K562 (cell line): ENCODE results near the gene FAM124A.

ENCODE experiments used
- ATF3 ChIP-seq, 2 experiments: fragments of 450-650 bp in 1 of 2; sonication (generic) in 1 of 2; formaldehyde crosslinking in 1 of 2; IDR thresholded peaks in 1 of 2; conservative IDR thresholded peaks in 1 of 2; 2 replicates each; pipeline versions ENCODE4 v1.6.1 to v1.8.1; 2016 to 2023; ENCODE audit warnings: mild to moderate bottlenecking in 2 of 2, moderate library complexity in 2 of 2, inconsistent platforms in 1 of 2, missing genetic modification reagents in 1 of 2
- CHD2 ChIP-seq: IDR thresholded peaks from 2 replicates; pipeline ENCODE4 v1.6.1; 2011; ENCODE audit warnings: low read depth, low read length
- GTF3C2 ChIP-seq: IDR thresholded peaks from 3 replicates; pipeline ENCODE4 v1.6.1; 2011; ENCODE audit warnings: borderline replicate concordance, mild to moderate bottlenecking, moderate library complexity; ENCODE audit not compliant: insufficient read length; ENCODE audit errors: extremely low read depth
- IRF2 ChIP-seq: sonication (generic); formaldehyde crosslinking; IDR thresholded peaks from 2 replicates; pipeline ENCODE4 v1.8.1; 2022; ENCODE audit warnings: mild to moderate bottlenecking, missing genetic modification reagents
- JUN ChIP-seq, 2 experiments: sonication (generic) in 1 of 2; formaldehyde crosslinking in 1 of 2; IDR thresholded peaks; 2 replicates each; pipeline versions ENCODE4 v1.6.1 to v1.8.0; 2012 to 2022; ENCODE audit warnings: borderline replicate concordance in 2 of 2, mild to moderate bottlenecking in 2 of 2, improper control_type of control experiment in 1 of 2, low read depth in 1 of 2, low read length in 1 of 2, missing genetic modification reagents in 1 of 2
- POLR2G ChIP-seq: fragments of 200-400 bp; formaldehyde crosslinking; IDR thresholded peaks from 2 replicates; pipeline ENCODE4 v1.6.1; 2017; ENCODE audit warnings: low read depth, mild to moderate bottlenecking, antibody characterized with exemption, low read length, moderate library complexity
- SP1 ChIP-seq: sonication (generic); formaldehyde crosslinking; IDR thresholded peaks from 2 replicates; pipeline ENCODE4 v1.8.1; 2022; ENCODE audit warnings: mild to moderate bottlenecking, missing genetic modification reagents
- TAF1 ChIP-seq: IDR thresholded peaks from 2 replicates; pipeline ENCODE4 v1.6.1; 2011; ENCODE audit warnings: mild to moderate bottlenecking, low read length, moderate library complexity; ENCODE audit not compliant: insufficient read depth, control insufficient read depth, severe bottlenecking; ENCODE audit errors: extremely low read depth
- ZNF354B ChIP-seq: fragments of 250-450 bp; sonication (Bioruptor Pico); IDR thresholded peaks from 2 replicates; pipeline ENCODE4 v1.4.0; 2020

- TF ChIP-seq IRF2 (CRISPR knock-in tag) (no peak), TAF1 (no peak), GTF3C2 (no peak), SP1 (CRISPR knock-in tag) (no peak), JUN (IDR thresholded peaks at IDR 0.05; ENCODE audit: borderline replicate concordance, low read depth, low read length) (no peak), JUN (CRISPR knock-in tag; IDR thresholded peaks at IDR 0.05; ENCODE audit: borderline replicate concordance) (no peak), CHD2 (no peak), ATF3 (IDR thresholded peaks at IDR 0.05) (no peak), ATF3 (CRISPR knock-in tag; conservative IDR thresholded peaks at IDR 0.05) (no peak), POLR2G (no peak), ZNF354B (CRISPR knock-in tag) (no peak)
These were observed 11.1 kb downstream of the FAM124A start for GRCh38 chr13:51233117-51233826.
